GM21423 (cell line): ENCODE results near the gene TSHZ2.
"Not testable (repeated sequence)": the region's sequence is repeated elsewhere in the genome, so short reads cannot be mapped to it uniquely, and the experiment has no call there.

Experiments used
- ATAC-seq: cut with Tn5 transposase; IDR thresholded peaks from one replicate; pipeline ENCODE4 v1.9.1; 2021; ENCODE audit warnings: mild to moderate bottlenecking, moderate library complexity; ENCODE audit not compliant: unreplicated experiment

TSHZ2 gene

GRCh38 chr20:53365076-53365475, 392.9 kb downstream of the TSHZ2 start:
- ATAC-seq: no peak

GRCh38 chr20:53365539-53366075, 393.4 kb downstream of the TSHZ2 start:
- ATAC-seq: no peak

DNA sequence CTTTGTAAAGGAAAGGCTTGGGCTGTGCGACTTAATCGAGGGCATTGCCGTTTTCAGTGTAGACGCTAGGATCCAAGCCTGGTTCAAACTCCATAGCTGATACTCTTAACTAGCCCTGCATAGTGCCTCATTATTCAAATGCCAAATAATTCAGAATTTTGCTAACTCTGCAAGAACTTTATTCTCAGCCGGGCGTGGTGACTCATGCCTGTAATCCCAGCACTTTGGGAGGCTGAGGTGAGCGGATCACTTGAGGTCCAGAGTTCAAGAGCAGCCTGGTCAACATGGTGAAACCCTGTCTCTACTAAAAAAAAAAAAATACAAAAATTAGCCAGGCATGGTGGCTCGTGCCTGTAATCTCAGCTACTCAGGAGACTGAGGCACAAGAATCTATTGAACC, 394.8 kb downstream of the TSHZ2 start:
- not testable (repeated sequence) for ATAC-seq

DNA sequence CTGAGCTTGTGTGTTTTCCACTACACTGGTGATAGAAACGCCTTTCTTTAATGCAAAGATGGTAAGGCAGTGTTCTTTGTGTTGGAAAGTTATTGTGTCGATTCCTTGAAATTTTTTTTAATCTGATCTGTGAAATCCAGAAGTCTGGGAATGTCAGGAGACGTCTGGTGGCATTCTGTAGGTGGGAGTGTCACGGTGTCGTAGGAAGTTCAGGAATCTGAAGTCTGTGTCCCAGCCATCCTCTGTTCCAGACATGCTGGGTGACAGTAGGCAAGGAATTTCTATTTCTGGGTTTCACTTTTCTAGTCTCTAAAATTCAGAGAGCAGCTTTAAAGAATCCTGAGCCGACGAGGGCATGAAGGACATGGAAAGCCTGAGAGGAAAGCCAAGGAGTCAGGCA, 397.7 kb downstream of the TSHZ2 start:
- no peak for ATAC-seq

GRCh38 chr20:53370345-53370961, 398.3 kb downstream of the TSHZ2 start:
- no peak for ATAC-seq

DNA sequence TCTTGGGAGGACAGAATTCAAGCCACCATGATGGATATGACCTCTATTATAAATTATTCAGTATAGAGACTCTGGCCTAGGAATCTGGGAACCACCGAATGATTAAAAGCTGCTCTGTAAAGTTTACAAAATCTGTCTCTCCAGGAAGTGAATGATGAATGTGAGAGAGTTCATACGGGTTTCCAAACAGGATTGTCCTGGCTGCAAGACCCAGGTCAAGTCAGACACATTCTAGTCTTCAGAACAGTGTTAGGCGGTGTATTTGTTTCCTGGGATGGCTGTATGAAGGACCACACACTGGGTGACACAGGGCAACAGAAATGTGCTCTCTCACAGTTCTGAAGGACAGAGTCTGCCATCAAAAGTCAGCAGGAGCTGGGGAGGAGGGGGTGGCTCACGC, 399.1 kb downstream of the TSHZ2 start:
- no peak for ATAC-seq

DNA sequence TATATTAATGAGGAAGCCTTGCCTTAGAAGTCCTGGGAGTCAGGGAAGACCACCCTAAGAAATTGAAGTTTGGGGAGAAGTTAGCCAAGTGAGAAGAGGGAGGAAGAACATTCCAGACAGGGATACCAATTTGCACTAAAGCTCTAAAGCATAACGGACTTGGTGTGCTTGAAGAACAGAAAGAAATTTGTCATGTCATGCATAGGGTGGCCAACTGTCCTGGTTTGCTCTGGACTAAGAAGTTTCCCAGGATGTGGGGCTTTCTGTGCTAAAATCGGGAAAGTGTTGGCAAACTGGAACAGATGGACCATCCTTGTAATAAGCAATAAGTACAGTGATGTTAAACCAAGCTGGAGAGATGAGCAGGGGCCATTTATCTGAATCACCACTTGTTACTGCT, 403.9 kb downstream of the TSHZ2 start:
- no peak for ATAC-seq

DNA sequence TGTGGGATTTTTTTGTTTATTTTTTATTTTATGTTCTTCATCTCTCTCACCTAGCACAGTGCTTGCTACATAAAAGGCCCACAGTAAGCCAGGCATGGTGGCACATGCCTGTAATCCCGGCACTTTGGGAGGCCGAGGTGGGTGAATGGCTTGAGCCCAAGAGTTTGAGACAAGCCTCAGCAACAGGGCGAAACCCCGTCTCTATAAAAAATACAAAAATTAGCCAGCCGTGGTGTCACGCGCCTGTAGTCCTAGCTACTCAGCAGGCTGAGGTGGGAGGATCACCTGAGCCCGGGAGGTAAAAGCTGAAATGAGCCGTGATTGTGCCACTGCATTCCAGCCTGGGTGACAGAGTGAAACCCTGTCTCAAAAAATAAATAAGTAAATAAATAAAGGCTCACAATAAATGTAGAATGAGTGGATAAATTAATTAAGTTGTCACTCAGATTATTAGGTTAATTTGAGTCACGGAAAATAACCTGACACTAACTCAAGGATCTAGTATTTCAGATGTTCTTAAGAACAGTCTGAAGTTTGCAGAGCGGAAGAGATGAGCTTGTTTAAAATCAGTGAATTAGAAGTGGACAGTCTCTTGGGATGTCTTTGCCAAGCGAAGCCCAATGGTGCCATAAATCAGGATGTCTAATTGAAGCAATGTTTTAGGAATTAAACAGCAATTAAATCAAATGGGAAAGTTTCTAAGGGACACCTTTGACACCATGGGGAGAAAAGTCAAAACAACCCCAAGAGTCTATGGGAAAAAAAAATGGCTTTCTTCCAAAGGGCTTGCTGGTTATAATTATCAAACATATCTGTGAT, 407.1 kb downstream of the TSHZ2 start:
- no peak for ATAC-seq

DNA sequence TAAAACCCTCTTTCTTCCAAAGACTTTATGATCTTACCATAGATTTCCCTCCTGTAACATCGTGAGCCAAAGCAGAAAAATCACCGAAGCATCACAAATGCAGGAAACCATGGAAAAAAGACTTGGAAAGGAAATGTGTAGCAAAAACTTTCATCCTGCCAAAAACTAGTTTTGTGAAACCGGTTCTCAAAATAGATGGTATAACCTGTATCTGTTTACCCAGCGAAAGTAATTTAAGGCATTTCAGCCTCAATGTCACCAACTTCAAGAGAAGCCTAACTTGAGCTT, 407.6 kb downstream of the TSHZ2 start:
- no peak for ATAC-seq

DNA sequence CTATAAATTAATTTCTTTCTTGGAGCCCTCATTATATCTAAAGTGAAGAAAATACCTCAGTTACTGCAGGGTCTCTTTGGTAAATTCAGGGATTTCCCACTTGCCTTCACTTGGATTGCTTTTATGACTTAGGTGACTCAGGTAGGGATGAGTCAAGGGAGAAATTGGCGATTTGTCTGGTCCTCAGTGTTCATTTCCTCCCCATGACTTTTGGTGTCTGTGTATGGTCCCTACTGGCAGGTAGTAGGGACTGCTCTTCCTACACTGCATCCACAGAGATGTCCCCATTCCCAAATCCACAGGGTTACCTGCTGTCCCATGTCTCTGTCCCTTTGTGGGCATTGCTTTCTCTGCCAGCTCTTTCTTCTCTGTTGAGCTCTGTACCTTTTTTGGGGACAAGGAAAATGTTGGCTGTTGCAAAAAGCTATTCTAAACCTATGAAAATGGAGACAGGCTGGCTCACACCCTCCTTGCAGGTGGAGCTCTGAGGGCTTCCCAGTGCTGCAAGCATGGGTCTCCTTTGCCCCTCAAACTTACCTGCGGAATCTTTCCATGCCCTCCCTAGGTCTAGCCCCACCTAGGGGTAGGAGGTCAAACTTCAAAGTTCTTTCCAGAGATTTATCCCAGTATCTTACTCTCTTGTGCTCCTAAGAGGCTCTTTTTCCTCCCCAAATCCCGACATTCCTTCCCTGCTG, 409.6 kb downstream of the TSHZ2 start:
- ATAC-seq: no peak

DNA sequence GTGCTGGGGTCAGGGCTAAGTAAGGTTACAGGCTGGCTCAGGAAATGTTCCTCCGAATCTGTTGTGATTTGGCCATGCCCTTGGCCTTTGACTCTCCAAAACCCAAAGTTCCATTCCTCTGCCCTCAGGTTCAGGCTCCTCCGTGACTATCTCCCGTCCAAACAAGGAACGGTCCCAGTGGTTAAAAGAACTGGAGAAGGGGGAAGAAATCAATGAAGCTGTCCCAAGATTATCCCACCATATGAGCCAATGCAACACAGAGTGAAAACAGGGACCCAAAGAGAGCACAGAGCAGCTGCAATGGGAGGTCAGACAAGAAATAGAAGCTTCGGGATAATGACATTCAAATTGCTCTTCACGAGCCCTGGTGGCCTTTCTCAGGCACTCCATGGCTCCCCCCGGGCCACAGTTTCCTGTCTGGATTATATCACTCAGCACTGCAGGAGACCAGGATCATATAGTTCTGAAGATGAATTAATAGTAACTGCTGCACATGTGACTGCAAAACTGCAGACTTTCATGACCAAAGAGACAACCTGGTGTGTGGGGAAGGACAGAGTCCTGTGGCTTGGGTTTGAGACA, 410.2 kb downstream of the TSHZ2 start:
- ATAC-seq: no peak

DNA sequence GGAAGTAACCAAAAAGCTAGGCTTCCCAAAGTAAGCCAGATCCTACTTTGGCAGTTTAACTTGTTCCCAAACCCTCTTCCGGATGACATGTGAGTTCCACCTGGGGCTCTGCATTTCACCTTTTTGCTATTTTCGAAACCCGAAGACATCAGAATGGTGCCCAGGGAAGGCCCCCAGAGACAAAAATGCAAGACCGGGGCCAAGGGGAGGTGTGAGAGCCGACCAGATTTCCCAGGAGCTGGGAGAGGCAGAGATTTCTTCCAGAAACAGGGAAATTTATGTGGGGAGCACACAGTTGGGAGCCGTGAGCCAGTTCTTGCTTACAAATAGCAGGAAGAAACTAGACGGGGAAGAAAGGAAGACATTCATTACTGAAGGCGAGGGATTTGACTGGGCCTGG, 411.8 kb downstream of the TSHZ2 start:
- no peak for ATAC-seq

GRCh38 chr20:53384392-53384791, 412.2 kb downstream of the TSHZ2 start:
- no peak for ATAC-seq

GRCh38 chr20:53385941-53386767, 414.0 kb downstream of the TSHZ2 start:
- ATAC-seq: no peak

DNA sequence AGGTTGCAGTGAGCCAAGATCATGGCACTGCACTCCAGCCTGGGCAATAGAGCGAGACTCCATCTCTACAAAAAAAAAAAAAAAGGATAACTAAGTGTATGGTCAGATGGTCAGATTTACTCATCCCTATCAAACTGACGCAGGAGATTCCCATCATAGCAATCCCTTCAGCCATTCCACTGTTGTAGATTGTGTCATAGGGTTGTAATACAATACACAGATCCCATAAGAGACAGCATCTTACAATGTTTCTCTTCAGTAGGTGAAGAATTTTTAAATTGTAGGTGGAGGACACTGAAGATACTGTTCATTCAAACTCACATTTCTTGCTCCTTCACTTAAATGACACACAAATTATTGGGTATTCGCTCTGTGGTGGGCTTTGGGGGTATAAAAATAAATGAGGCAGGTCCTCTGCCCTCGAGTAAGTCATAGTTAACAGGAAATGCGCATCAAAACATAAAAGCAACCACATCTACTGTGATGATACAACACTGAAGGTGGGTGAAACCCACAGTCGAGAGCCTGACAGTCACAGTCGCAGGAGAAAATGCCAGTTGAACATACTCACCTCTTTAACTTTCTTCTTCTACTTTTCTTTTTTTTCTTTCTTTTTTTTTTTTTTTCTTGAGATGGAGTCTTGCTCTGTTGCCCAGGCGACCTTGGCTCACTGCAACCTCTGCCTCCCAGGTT, 416.0 kb downstream of the TSHZ2 start:
- ATAC-seq: no peak

- ATAC-seq: no peak
Observed at GRCh38 chr20:53389516-53390300, 417.6 kb downstream of the TSHZ2 start.

GRCh38 chr20:53390770-53391169, 418.6 kb downstream of the TSHZ2 start:
- ATAC-seq: no peak

DNA sequence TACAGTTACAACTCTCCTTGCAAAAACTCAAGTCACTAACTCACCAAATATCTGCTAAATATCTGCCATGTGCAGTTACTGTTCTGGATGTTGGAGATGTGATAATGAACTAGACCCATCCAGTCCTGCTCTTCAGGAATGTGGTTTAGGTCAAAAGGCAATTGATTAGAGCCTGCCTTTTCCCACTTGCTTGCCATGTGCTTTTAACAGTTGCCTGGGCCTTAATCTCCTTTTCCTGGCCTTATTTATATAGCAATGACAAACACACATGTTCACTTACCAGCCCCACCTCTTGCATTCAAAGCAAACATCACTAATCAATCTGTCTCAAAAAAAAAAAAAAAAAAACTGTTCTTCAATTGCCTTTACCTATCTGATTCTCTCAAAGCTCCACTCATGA, 422.3 kb downstream of the TSHZ2 start:
- ATAC-seq: no peak

GRCh38 chr20:53395188-53395923, 423.2 kb downstream of the TSHZ2 start:
- no peak for ATAC-seq
